HepG2 (cell line): Measurements from ENCODE around the gene TBC1D1. TPM values are rescaled to one million over a fixed set of nuclear protein-coding genes. Genes with fewer than 3 reads are reported as not detected.

ENCODE experiments used
- ELF1 ChIP-seq: sonication (generic); formaldehyde crosslinking; IDR thresholded peaks from 2 replicates; pipeline ENCODE4 v1.4.0; 2020; ENCODE audit warnings: missing genetic modification reagents
- ELF4 ChIP-seq: sonication (generic); formaldehyde crosslinking; IDR thresholded peaks from 2 replicates; pipeline ENCODE4 v1.5.0; 2020; ENCODE audit warnings: missing genetic modification reagents, mild to moderate bottlenecking, moderate library complexity, borderline replicate concordance
- FOXC1 ChIP-seq: sonication (generic); formaldehyde crosslinking; IDR thresholded peaks from 2 replicates; pipeline ENCODE4 v1.8.0; 2022; ENCODE audit warnings: mild to moderate bottlenecking, missing genetic modification reagents, borderline replicate concordance
- NFKBIZ ChIP-seq: IDR thresholded peaks from 2 replicates; pipeline ENCODE4 v1.6.1; 2018; ENCODE audit warnings: missing genetic modification reagents, missing compliant biosample characterization
- WIZ ChIP-seq: sonication (generic); formaldehyde crosslinking; IDR thresholded peaks from 2 replicates; pipeline ENCODE4 v1.5.1; 2020; ENCODE audit warnings: mild to moderate bottlenecking, missing genetic modification reagents
- ZBTB38 ChIP-seq: sonication (generic); formaldehyde crosslinking; IDR thresholded peaks from 2 replicates; pipeline ENCODE4 v1.5.1; 2020; ENCODE audit warnings: mild to moderate bottlenecking, missing genetic modification reagents
- ZNF230 ChIP-seq: sonication (generic); formaldehyde crosslinking; IDR thresholded peaks from 2 replicates; pipeline ENCODE4 v1.4.0; 2020; ENCODE audit warnings: mild to moderate bottlenecking, missing genetic modification reagents
- ZNF232 ChIP-seq: sonication (generic); formaldehyde crosslinking; IDR thresholded peaks from 2 replicates; pipeline ENCODE4 v1.4.0; 2020; ENCODE audit warnings: missing genetic modification reagents, borderline replicate concordance
- ZNF253 ChIP-seq: sonication (generic); formaldehyde crosslinking; IDR thresholded peaks from 2 replicates; pipeline ENCODE4 v1.8.0; 2022; ENCODE audit warnings: mild to moderate bottlenecking, missing genetic modification reagents, borderline replicate concordance
- ZNF329 ChIP-seq: sonication (generic); formaldehyde crosslinking; IDR thresholded peaks from 2 replicates; pipeline ENCODE4 v1.9.0; 2021; ENCODE audit warnings: low read depth, mild to moderate bottlenecking, missing genetic modification reagents
- ZNF674 ChIP-seq: sonication (generic); formaldehyde crosslinking; IDR thresholded peaks from 2 replicates; pipeline ENCODE4 v1.5.0; 2020; ENCODE audit warnings: low read depth, mild to moderate bottlenecking, missing genetic modification reagents
- ZNF713 ChIP-seq: sonication (generic); formaldehyde crosslinking; IDR thresholded peaks from 2 replicates; pipeline ENCODE4 v1.4.0; 2020; ENCODE audit warnings: mild to moderate bottlenecking, missing genetic modification reagents
- ZNF749 ChIP-seq: sonication (generic); formaldehyde crosslinking; IDR thresholded peaks from 2 replicates; pipeline ENCODE4 v1.8.0; 2022; ENCODE audit warnings: mild to moderate bottlenecking, missing genetic modification reagents, moderate library complexity, borderline replicate concordance
- ZNF768 ChIP-seq: sonication (generic); formaldehyde crosslinking; IDR thresholded peaks from 2 replicates; pipeline ENCODE4 v1.4.0; 2020; ENCODE audit warnings: missing genetic modification reagents
- ZNF775 ChIP-seq: sonication (generic); formaldehyde crosslinking; IDR thresholded peaks from 2 replicates; pipeline ENCODE4 v1.4.0; 2020; ENCODE audit warnings: missing genetic modification reagents, mild to moderate bottlenecking, moderate library complexity, borderline replicate concordance
- ZNF83 ChIP-seq: sonication (generic); formaldehyde crosslinking; IDR thresholded peaks from 2 replicates; pipeline ENCODE4 v1.4.0; 2020; ENCODE audit warnings: missing genetic modification reagents, mild to moderate bottlenecking, borderline replicate concordance
- polyA plus RNA-seq, 8 experiments: library from polyadenylated mRNA; depleted of rRNA in 3 of 8; stranded (reverse) in 7 of 8; unstranded in 1 of 8; fragments of >200 nt; fragmentation: Illumina TruSeq in 4 of 8; extraction: Trizol in 4 of 8; gene quantifications; 2 replicates each; pipeline versions ENCODE4 v1.2.1 to v1.2.3, GENCODE V29; 2011 to 2016; ENCODE audit warnings: low read depth in 4 of 8, missing spikeins in 1 of 8, mixed read lengths in 1 of 8; ENCODE audit not compliant: insufficient read depth in 1 of 8
- total RNA-seq, 5 experiments: library from RNA; depleted of rRNA; stranded (reverse); fragments of >200 nt; fragmentation: Illumina TruSeq; extraction: Trizol; gene quantifications; 2 replicates each; pipeline ENCODE4 v1.2.3, GENCODE V29; 2016; ENCODE audit warnings: low read depth in 1 of 5
- TF ChIP-seq, protein P1 (sequence below): IDR thresholded peaks from 2 replicates; pipeline ENCODE4 v1.6.1; 2012; ENCODE audit warnings: low read length, improper control_type of control experiment
- TF ChIP-seq, protein P2 (sequence below): sonication (generic); formaldehyde crosslinking; conservative IDR thresholded peaks from 2 replicates; pipeline ENCODE4 v1.4.0; 2020; ENCODE audit warnings: missing genetic modification reagents
- TF ChIP-seq, protein P3 (sequence below): IDR thresholded peaks from 2 replicates; pipeline ENCODE4 v1.6.1; 2018; ENCODE audit warnings: missing genetic modification reagents
- TF ChIP-seq, protein P4 (sequence below): sonication (generic); formaldehyde crosslinking; IDR thresholded peaks from 2 replicates; pipeline ENCODE4 v1.8.1; 2022; ENCODE audit warnings: low read depth, mild to moderate bottlenecking, missing genetic modification reagents

Gene TBC1D1
- total and polyA plus RNA-seq, 2 of the 13 experiments (the other 11 are each of a cell fraction or from before 2014, with no cell fraction given), result 37.3 to 62.8 TPM

DNA sequence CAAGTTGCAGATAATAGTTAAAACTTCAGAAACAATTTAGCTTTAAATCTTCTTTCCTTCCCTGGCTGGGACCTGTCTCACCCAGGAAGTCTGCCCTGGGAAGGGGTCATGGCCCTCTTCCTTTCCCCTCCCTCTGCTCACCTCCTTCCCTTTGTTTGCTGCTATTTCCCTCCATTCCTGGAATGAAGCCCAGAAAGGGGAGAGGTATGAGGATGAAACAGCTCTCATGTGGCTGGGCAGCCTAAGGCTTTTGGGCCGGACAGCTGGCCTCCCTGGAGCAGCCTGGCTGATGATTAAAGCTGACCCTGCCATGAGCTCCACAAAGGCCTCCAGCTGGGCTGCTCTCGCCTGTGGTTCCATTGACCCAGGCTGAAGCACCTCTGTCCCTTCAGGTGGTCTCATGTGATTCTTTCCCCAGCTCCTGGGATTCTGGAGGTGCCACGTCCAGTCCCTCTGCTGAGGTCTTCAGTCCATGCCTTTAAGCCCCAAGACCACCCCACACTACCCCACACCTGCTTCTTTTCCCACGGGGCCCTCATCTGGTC lies 271.4 kb downstream of the TBC1D1 start (continued):
- TF ChIP-seq, protein P1, sequence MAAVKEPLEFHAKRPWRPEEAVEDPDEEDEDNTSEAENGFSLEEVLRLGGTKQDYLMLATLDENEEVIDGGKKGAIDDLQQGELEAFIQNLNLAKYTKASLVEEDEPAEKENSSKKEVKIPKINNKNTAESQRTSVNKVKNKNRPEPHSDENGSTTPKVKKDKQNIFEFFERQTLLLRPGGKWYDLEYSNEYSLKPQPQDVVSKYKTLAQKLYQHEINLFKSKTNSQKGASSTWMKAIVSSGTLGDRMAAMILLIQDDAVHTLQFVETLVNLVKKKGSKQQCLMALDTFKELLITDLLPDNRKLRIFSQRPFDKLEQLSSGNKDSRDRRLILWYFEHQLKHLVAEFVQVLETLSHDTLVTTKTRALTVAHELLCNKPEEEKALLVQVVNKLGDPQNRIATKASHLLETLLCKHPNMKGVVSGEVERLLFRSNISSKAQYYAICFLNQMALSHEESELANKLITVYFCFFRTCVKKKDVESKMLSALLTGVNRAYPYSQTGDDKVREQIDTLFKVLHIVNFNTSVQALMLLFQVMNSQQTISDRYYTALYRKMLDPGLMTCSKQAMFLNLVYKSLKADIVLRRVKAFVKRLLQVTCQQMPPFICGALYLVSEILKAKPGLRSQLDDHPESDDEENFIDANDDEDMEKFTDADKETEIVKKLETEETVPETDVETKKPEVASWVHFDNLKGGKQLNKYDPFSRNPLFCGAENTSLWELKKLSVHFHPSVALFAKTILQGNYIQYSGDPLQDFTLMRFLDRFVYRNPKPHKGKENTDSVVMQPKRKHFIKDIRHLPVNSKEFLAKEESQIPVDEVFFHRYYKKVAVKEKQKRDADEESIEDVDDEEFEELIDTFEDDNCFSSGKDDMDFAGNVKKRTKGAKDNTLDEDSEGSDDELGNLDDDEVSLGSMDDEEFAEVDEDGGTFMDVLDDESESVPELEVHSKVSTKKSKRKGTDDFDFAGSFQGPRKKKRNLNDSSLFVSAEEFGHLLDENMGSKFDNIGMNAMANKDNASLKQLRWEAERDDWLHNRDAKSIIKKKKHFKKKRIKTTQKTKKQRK, result no peak
- TF ChIP-seq ZNF329 (CRISPR knock-in tag) (no peak), ZNF768 (CRISPR knock-in tag) (peak; percentile 40; the same call in 1 of the 2 replicates), ZNF775 (CRISPR knock-in tag) (no peak), FOXC1 (CRISPR knock-in tag) (no peak), ZBTB38 (CRISPR knock-in tag) (peak; percentile 68; the same call in 1 of the 2 replicates), ZNF253 (CRISPR knock-in tag) (0 out of 2 replicates have a peak, but pooled peaks have one; percentile 41), ZNF230 (CRISPR knock-in tag) (no peak), ELF4 (CRISPR knock-in tag) (no peak), ZNF232 (CRISPR knock-in tag) (peak; percentile 74; the same call in 1 of the 2 replicates), WIZ (CRISPR knock-in tag) (no peak), ZNF749 (CRISPR knock-in tag) (no peak; the same call in 1 of the 2 replicates), NFKBIZ (0 out of 2 replicates have a peak, but pooled peaks have one; percentile 42), ZNF713 (CRISPR knock-in tag) (no peak), ZNF83 (no peak), ELF1 (peak; percentile 78), ZNF674 (CRISPR knock-in tag) (no peak)
- TF ChIP-seq, protein P2, sequence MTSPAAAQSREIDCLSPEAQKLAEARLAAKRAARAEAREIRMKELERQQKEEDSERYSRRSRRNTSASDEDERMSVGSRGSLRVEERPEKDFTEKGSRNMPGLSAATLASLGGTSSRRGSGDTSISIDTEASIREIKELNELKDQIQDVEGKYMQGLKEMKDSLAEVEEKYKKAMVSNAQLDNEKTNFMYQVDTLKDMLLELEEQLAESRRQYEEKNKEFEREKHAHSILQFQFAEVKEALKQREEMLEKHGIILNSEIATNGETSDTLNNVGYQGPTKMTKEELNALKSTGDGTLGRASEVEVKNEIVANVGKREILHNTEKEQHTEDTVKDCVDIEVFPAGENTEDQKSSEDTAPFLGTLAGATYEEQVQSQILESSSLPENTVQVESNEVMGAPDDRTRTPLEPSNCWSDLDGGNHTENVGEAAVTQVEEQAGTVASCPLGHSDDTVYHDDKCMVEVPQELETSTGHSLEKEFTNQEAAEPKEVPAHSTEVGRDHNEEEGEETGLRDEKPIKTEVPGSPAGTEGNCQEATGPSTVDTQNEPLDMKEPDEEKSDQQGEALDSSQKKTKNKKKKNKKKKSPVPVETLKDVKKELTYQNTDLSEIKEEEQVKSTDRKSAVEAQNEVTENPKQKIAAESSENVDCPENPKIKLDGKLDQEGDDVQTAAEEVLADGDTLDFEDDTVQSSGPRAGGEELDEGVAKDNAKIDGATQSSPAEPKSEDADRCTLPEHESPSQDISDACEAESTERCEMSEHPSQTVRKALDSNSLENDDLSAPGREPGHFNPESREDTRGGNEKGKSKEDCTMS (CRISPR knock-in tag), result no peak
- TF ChIP-seq, protein P3, sequence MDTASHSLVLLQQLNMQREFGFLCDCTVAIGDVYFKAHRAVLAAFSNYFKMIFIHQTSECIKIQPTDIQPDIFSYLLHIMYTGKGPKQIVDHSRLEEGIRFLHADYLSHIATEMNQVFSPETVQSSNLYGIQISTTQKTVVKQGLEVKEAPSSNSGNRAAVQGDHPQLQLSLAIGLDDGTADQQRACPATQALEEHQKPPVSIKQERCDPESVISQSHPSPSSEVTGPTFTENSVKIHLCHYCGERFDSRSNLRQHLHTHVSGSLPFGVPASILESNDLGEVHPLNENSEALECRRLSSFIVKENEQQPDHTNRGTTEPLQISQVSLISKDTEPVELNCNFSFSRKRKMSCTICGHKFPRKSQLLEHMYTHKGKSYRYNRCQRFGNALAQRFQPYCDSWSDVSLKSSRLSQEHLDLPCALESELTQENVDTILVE, result peak; percentile 62; the same call in 1 of the 2 replicates
- TF ChIP-seq, protein P4, sequence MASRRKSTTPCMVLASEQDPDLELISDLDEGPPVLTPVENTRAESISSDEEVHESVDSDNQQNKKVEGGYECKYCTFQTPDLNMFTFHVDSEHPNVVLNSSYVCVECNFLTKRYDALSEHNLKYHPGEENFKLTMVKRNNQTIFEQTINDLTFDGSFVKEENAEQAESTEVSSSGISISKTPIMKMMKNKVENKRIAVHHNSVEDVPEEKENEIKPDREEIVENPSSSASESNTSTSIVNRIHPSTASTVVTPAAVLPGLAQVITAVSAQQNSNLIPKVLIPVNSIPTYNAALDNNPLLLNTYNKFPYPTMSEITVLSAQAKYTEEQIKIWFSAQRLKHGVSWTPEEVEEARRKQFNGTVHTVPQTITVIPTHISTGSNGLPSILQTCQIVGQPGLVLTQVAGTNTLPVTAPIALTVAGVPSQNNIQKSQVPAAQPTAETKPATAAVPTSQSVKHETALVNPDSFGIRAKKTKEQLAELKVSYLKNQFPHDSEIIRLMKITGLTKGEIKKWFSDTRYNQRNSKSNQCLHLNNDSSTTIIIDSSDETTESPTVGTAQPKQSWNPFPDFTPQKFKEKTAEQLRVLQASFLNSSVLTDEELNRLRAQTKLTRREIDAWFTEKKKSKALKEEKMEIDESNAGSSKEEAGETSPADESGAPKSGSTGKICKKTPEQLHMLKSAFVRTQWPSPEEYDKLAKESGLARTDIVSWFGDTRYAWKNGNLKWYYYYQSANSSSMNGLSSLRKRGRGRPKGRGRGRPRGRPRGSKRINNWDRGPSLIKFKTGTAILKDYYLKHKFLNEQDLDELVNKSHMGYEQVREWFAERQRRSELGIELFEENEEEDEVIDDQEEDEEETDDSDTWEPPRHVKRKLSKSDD (CRISPR knock-in tag), result no peak; the same call in 1 of the 2 replicates
